HepG2 (cell line): ENCODE results near the gene MYL6B. TPM values are rescaled to one million over a fixed set of nuclear protein-coding genes. Genes with fewer than 3 reads are reported as not detected.

Experiments used
- ARNT ChIP-seq: fragments of 450-650 bp; IDR thresholded peaks from 2 replicates; pipeline ENCODE4 v1.6.1; 2017
- IRF2 ChIP-seq: IDR thresholded peaks from 2 replicates; pipeline ENCODE4 v1.6.1; 2018; ENCODE audit warnings: missing genetic modification reagents, missing compliant biosample characterization
- JUN ChIP-seq: sonication (generic); formaldehyde crosslinking; IDR thresholded peaks from 2 replicates; pipeline ENCODE4 v1.4.0; 2020; ENCODE audit warnings: mild to moderate bottlenecking, missing genetic modification reagents
- MAFG ChIP-seq: sonication (generic); formaldehyde crosslinking; IDR thresholded peaks from 2 replicates; pipeline ENCODE4 v1.5.1; 2020; ENCODE audit warnings: mild to moderate bottlenecking, missing genetic modification reagents
- MIXL1 ChIP-seq: IDR thresholded peaks from 2 replicates; pipeline ENCODE4 v1.6.1; 2016
- MTA3 ChIP-seq: sonication (generic); formaldehyde crosslinking; IDR thresholded peaks from 2 replicates; pipeline ENCODE4 v1.4.0; 2020; ENCODE audit warnings: missing genetic modification reagents
- NCOA1 ChIP-seq: sonication (generic); formaldehyde crosslinking; IDR thresholded peaks from 2 replicates; pipeline ENCODE4 v1.9.0; 2021; ENCODE audit warnings: missing genetic modification reagents
- RFX1 ChIP-seq: fragments of 450-650 bp; IDR thresholded peaks from 2 replicates; pipeline ENCODE4 v1.6.1; 2017
- SP2 ChIP-seq: sonication (generic); formaldehyde crosslinking; IDR thresholded peaks from 2 replicates; pipeline ENCODE4 v1.5.1; 2020; ENCODE audit warnings: mild to moderate bottlenecking, missing genetic modification reagents
- TOPORS ChIP-seq: sonication (generic); formaldehyde crosslinking; IDR thresholded peaks from 2 replicates; pipeline ENCODE4 v1.8.0; 2023; ENCODE audit warnings: mild to moderate bottlenecking, missing genetic modification reagents
- TP53 ChIP-seq: sonication (generic); formaldehyde crosslinking; conservative IDR thresholded peaks from 2 replicates; pipeline ENCODE4 v1.4.0; 2020; ENCODE audit warnings: missing genetic modification reagents
- YEATS2 ChIP-seq: sonication (generic); formaldehyde crosslinking; IDR thresholded peaks from 2 replicates; pipeline ENCODE4 v1.4.0; 2020; ENCODE audit warnings: missing genetic modification reagents, borderline replicate concordance
- ZC3H4 ChIP-seq: sonication (generic); formaldehyde crosslinking; IDR thresholded peaks from 2 replicates; pipeline ENCODE4 v1.4.0; 2020; ENCODE audit warnings: missing genetic modification reagents, borderline replicate concordance
- ZEB1 ChIP-seq: IDR thresholded peaks from 2 replicates; pipeline ENCODE4 v1.6.1; 2012; ENCODE audit warnings: mild to moderate bottlenecking, low read depth, inconsistent platforms; ENCODE audit not compliant: insufficient replicate concordance
- ZFP90 ChIP-seq: sonication (generic); formaldehyde crosslinking; IDR thresholded peaks from 2 replicates; pipeline ENCODE4 v1.8.0; 2022; ENCODE audit warnings: missing genetic modification reagents, mild to moderate bottlenecking, inconsistent platforms, borderline replicate concordance
- ZNF367 ChIP-seq: sonication (generic); formaldehyde crosslinking; IDR thresholded peaks from 2 replicates; pipeline ENCODE4 v1.4.0; 2020; ENCODE audit warnings: missing genetic modification reagents, borderline replicate concordance
- ZNF7 ChIP-seq: IDR thresholded peaks from 2 replicates; pipeline ENCODE4 v1.6.1; 2016; ENCODE audit warnings: missing biosample characterization, missing genetic modification reagents
- ZNF720 ChIP-seq: sonication (generic); formaldehyde crosslinking; IDR thresholded peaks from 2 replicates; pipeline ENCODE4 v1.4.0; 2020; ENCODE audit warnings: missing genetic modification reagents
- ZNF75D ChIP-seq: sonication (generic); formaldehyde crosslinking; IDR thresholded peaks from 2 replicates; pipeline ENCODE4 v1.8.1; 2023; ENCODE audit warnings: missing genetic modification reagents, mild to moderate bottlenecking, borderline replicate concordance
- ZNF781 ChIP-seq: sonication (generic); formaldehyde crosslinking; IDR thresholded peaks from 2 replicates; pipeline ENCODE4 v1.5.1; 2020; ENCODE audit warnings: borderline replicate concordance, mild to moderate bottlenecking, missing genetic modification reagents; ENCODE audit errors: not compliant biosample characterization
- ZNF891 ChIP-seq: sonication (generic); formaldehyde crosslinking; IDR thresholded peaks from 2 replicates; pipeline ENCODE4 v1.5.0; 2020; ENCODE audit warnings: mild to moderate bottlenecking, missing genetic modification reagents
- polyA plus RNA-seq, 8 experiments: library from polyadenylated mRNA; depleted of rRNA in 3 of 8; stranded (reverse) in 7 of 8; unstranded in 1 of 8; fragments of >200 nt; fragmentation: Illumina TruSeq in 4 of 8; extraction: Trizol in 4 of 8; gene quantifications; 2 replicates each; pipeline versions ENCODE4 v1.2.1 to v1.2.3, GENCODE V29; 2011 to 2016; ENCODE audit warnings: low read depth in 4 of 8, missing spikeins in 1 of 8, mixed read lengths in 1 of 8; ENCODE audit not compliant: insufficient read depth in 1 of 8
- total RNA-seq, 5 experiments: library from RNA; depleted of rRNA; stranded (reverse); fragments of >200 nt; fragmentation: Illumina TruSeq; extraction: Trizol; gene quantifications; 2 replicates each; pipeline ENCODE4 v1.2.3, GENCODE V29; 2016; ENCODE audit warnings: low read depth in 1 of 5
- TF ChIP-seq, protein P1 (sequence below): sonication (generic); formaldehyde crosslinking; IDR thresholded peaks from 2 replicates; pipeline ENCODE4 v1.5.0; 2020; ENCODE audit warnings: missing genetic modification reagents
- TF ChIP-seq, protein P2 (sequence below): sonication (generic); formaldehyde crosslinking; IDR thresholded peaks from 2 replicates; pipeline ENCODE4 v1.8.0; 2022; ENCODE audit warnings: mild to moderate bottlenecking, missing genetic modification reagents
- TF ChIP-seq, protein P3 (sequence below): sonication (generic); formaldehyde crosslinking; IDR thresholded peaks from 2 replicates; pipeline ENCODE4 v1.5.0; 2020; ENCODE audit warnings: missing genetic modification reagents, mild to moderate bottlenecking, borderline replicate concordance
- TF ChIP-seq, protein P4 (sequence below): sonication (generic); formaldehyde crosslinking; IDR thresholded peaks from 2 replicates; pipeline ENCODE4 v1.4.0; 2020; ENCODE audit warnings: missing genetic modification reagents; ENCODE audit errors: not compliant biosample characterization
- TF ChIP-seq, protein P5 (sequence below): IDR thresholded peaks from 2 replicates; pipeline ENCODE4 v1.6.1; 2016; ENCODE audit warnings: control low read depth

MYL6B gene
- total and polyA plus RNA-seq, 2 of the 13 experiments (the other 11 are each of a cell fraction or from before 2014, with no cell fraction given), result 75.7 to 88.7 TPM

DNA sequence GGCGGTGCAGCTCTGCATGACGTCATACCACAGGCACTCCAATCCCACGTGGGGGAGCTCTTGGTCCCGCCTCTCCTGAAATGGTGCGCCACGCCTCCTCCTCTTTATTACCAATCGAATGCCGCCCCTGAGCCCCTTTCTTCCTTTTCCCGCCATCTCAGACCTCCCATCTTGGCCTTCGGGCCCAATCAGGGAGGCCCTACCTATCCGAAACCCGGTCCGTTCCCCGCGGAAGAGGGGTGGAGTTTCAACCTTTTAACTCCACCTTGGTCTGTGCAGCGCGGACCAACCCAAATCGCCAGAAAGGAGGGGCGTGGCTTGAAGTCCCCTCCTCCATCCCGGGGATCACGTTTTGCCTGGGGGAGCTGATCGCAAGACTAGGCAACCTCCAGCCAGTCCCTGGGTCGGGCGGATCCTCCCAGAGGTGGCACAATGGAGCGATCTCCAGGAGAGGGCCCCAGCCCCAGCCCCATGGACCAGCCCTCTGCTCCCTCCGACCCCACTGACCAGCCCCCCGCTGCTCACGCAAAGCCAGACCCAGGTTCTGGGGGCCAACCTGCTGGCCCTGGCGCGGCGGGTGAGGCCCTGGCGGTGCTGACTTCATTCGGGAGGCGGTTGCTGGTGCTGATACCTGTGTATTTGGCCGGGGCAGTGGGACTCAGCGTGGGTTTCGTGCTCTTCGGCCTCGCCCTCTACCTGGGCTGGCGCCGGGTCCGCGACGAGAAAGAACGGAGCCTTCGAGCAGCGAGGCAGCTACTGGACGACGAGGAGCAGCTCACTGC lies 24.3 kb upstream of the MYL6B start, which contains the start of gene ESYT1 (continued):
- TF ChIP-seq, protein P1, sequence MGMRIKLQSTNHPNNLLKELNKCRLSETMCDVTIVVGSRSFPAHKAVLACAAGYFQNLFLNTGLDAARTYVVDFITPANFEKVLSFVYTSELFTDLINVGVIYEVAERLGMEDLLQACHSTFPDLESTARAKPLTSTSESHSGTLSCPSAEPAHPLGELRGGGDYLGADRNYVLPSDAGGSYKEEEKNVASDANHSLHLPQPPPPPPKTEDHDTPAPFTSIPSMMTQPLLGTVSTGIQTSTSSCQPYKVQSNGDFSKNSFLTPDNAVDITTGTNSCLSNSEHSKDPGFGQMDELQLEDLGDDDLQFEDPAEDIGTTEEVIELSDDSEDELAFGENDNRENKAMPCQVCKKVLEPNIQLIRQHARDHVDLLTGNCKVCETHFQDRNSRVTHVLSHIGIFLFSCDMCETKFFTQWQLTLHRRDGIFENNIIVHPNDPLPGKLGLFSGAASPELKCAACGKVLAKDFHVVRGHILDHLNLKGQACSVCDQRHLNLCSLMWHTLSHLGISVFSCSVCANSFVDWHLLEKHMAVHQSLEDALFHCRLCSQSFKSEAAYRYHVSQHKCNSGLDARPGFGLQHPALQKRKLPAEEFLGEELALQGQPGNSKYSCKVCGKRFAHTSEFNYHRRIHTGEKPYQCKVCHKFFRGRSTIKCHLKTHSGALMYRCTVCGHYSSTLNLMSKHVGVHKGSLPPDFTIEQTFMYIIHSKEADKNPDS (CRISPR knock-in tag), result no peak
- TF ChIP-seq MTA3, result no peak
- TF ChIP-seq ZNF367 (CRISPR knock-in tag), result no peak
- no peak for TF ChIP-seq ZNF720 (CRISPR knock-in tag)
- TF ChIP-seq JUN, result peak; percentile 75
- TF ChIP-seq IRF2, result peak; percentile 64; the same call in 1 of the 2 replicates
- TF ChIP-seq ZNF891 (CRISPR knock-in tag), result peak; percentile 76; the same call in 1 of the 2 replicates
- TF ChIP-seq SP2, result peak; percentile 82
- TF ChIP-seq, protein P2, sequence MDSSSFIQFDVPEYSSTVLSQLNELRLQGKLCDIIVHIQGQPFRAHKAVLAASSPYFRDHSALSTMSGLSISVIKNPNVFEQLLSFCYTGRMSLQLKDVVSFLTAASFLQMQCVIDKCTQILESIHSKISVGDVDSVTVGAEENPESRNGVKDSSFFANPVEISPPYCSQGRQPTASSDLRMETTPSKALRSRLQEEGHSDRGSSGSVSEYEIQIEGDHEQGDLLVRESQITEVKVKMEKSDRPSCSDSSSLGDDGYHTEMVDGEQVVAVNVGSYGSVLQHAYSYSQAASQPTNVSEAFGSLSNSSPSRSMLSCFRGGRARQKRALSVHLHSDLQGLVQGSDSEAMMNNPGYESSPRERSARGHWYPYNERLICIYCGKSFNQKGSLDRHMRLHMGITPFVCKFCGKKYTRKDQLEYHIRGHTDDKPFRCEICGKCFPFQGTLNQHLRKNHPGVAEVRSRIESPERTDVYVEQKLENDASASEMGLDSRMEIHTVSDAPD (CRISPR knock-in tag), result no peak
- TF ChIP-seq, protein P3, sequence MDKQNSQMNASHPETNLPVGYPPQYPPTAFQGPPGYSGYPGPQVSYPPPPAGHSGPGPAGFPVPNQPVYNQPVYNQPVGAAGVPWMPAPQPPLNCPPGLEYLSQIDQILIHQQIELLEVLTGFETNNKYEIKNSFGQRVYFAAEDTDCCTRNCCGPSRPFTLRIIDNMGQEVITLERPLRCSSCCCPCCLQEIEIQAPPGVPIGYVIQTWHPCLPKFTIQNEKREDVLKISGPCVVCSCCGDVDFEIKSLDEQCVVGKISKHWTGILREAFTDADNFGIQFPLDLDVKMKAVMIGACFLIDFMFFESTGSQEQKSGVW (CRISPR knock-in tag), result no peak
- TF ChIP-seq MAFG (CRISPR knock-in tag), result no peak
- no peak for TF ChIP-seq RFX1
- no peak for TF ChIP-seq ZC3H4 (CRISPR knock-in tag)
- TF ChIP-seq ZEB1, result no peak
- TF ChIP-seq ARNT, result no peak
- no peak for TF ChIP-seq NCOA1
- TF ChIP-seq TP53 (CRISPR knock-in tag), result no peak
- TF ChIP-seq ZNF7 (CRISPR knock-in tag), result no peak
- TF ChIP-seq MIXL1 (CRISPR knock-in tag), result no peak
- no peak for TF ChIP-seq ZNF75D
- TF ChIP-seq, protein P4, sequence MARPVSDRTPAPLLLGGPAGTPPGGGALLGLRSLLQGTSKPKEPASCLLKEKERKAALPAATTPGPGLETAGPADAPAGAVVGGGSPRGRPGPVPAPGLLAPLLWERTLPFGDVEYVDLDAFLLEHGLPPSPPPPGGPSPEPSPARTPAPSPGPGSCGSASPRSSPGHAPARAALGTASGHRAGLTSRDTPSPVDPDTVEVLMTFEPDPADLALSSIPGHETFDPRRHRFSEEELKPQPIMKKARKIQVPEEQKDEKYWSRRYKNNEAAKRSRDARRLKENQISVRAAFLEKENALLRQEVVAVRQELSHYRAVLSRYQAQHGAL, result no peak
- TF ChIP-seq YEATS2, result no peak; the same call in none of the 2 replicates
- TF ChIP-seq ZNF781, result peak; percentile 8
- TF ChIP-seq TOPORS, result 0 out of 2 replicates have a peak, but pooled peaks have one; percentile 21
- TF ChIP-seq, protein P5, sequence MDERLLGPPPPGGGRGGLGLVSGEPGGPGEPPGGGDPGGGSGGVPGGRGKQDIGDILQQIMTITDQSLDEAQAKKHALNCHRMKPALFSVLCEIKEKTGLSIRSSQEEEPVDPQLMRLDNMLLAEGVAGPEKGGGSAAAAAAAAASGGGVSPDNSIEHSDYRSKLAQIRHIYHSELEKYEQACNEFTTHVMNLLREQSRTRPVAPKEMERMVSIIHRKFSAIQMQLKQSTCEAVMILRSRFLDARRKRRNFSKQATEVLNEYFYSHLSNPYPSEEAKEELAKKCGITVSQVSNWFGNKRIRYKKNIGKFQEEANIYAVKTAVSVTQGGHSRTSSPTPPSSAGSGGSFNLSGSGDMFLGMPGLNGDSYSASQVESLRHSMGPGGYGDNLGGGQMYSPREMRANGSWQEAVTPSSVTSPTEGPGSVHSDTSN (CRISPR knock-in tag), result no peak
- TF ChIP-seq ZFP90 (CRISPR knock-in tag), result peak; percentile 51; the same call in 1 of the 2 replicates
